NCI-H345 treated with DMSO at 0.1 percent for 48 hours (cell line): ENCODE results near the gene JAM3.

Experiments used
- DNase-seq: peaks from one replicate; lab custom pipeline; 2025; ENCODE audit not compliant: unreplicated experiment; lab: John Stamatoyannopoulos, UW

Gene JAM3

DNA sequence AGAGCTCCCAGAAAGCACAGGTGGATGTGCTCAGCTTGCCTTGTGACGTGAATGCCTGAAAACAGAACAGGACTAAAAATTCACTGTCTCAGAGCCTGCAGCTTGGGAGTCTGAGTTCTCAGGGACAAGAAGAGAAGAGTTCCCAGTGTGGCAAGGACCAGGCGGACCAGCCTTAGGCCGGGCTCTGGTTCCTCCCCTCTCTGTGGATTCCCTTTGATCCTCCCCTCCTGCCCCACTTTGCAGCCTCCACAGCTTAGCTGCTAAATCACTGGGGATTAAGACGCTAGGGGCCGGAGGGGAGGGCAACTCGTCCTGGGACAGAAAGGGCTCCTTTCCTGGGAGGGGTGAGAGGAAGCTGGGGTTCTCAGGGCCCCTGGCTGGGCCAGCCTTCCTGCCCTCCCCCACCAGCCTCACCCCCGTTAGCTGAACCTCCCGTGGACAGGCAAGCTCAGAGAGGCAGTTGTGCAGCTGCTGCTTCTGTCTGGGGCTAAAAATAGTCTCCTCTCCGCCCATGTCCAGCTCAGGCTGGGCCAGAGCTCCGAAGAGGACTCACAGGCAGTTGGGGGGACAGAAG is 29.9 kb upstream of the JAM3 start:
- no peak for DNase-seq

DNA sequence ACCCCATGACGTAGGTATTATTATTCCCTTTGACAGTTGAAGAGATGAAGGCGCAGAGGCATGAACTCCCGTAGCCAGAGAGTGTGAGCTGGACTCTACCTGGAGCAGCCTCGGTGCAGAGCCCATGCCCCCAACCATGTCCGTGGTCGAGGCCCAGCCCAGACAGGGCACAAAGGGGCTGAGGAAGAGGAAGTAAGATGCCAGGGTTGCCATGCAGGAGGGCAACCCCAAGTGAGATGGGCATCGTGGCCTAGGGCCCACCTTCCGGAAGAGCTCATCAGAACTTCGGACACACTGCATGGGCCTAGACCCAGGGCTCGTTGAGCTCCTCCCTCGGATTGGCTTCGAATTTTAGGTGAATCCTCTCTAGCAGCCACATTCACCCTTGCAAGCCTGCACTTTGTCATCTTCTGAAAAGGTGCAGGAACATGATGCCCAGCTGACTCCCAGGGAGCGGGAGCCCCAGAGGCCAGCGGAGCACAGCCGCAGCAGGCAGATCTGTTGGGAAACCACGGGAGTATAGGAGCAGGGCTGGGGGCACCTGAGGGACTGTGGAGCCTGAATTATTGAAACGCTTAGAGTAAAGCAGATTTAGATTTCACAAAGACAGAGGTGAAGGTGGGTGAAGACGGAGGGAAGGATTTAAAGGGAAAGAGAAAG is 29.0 kb upstream of the JAM3 start:
- DNase-seq: no peak

DNA sequence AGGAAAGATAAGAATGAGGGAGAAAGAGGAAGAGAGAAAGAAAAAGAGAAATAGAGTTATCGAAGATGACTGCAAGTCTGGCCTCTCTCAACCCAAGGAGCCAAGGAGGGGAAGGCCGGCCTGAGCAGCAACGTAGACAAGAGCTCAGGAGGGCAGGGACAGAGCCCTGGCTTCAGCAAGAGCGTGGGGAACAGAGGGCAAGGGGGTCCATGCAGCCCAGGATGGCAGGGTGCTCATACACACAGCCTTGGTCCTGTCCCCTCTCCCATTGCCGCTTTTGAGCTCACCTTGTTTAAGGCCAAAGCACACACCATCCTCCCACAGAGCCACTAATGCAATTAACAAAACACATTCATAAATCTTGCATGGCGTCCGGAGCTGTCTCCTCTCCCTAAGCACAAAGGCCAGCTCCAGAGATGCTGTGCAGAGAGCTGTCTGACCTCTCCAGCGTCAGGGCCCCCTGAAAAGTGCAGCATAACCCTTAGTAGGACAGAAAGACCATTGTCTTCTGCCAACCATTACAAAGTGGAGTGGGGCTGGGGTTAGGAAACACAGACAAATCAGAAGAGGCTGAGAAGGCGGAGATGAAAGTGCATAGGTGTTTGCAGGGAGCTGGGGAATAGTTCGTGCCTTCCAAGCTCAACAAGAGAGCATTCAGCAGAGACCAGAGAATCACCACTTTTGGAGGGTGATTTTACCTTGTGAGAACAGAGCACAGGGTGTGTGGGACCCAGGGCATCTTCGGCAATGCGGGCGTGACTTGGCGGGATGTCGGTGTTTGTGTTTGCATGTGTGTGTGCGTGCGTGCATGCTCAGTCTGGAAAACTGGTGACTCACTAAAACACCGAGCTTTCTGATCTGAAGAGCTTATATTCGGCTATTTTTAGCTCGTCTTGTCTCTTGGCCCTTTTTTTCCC is 28.2 kb upstream of the JAM3 start:
- DNase-seq: no peak

DNA sequence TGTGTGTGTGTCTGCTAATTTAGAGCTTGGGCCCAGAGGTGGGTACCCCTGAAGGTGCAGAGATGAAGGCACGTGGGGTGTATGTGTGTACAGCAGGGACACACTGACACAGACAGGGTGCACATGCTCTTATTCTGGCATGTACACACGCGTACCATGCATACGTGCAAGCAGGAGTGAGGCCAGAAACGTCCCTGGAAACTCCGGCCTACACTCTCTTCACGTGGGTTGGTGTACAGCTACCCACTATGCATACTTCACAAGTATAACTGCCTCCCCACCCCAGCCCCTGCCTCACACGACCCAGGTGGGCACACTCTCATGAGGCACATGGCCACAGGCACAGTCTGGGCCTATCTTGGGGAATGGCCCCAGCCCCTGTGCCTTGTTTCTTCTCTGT is 27.5 kb upstream of the JAM3 start:
- DNase-seq: no peak

DNA sequence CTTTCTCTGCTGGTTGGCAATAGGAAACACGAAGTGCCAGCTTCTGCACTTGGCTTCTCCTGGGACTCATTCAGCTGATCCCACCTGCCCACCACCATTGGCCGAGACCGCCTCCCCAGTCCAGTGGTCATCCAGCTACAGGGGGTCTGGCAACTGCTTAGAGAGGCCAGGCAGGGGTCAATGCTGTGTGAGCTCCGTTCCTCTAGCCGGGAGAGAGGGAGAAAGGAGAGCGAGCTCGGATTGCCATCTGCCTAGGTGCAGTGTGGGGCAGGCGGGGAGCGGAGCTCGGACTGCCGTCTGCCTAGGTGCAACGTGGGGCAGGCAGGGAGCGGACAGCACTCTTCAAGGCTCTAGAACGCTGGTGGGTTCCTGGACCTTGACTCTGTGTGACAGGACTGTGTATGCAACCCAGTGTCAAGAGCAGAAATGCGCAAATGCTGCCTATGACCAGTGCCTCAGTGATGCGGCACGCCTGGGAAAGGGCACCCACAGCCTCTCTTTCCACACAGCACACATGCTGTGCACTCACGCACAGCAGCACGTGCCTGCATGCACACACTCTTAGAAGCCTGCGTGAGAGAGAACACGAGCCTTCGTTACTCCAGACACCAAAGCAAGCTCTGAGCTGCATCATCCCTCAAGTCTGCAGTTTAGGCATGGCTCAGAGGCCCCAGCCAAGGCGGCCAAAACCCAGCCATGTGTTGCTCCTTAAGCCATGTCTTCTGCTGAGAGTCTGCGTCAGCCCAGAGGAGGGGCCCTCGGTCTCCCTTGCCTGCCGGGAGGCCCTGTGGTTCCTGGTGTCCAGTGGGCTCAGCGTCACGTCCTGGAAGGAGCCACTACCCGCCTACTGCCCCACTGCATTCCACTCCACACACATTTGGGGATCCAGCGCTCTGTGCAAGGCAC is 26.8 kb upstream of the JAM3 start:
- DNase-seq: no peak

DNA sequence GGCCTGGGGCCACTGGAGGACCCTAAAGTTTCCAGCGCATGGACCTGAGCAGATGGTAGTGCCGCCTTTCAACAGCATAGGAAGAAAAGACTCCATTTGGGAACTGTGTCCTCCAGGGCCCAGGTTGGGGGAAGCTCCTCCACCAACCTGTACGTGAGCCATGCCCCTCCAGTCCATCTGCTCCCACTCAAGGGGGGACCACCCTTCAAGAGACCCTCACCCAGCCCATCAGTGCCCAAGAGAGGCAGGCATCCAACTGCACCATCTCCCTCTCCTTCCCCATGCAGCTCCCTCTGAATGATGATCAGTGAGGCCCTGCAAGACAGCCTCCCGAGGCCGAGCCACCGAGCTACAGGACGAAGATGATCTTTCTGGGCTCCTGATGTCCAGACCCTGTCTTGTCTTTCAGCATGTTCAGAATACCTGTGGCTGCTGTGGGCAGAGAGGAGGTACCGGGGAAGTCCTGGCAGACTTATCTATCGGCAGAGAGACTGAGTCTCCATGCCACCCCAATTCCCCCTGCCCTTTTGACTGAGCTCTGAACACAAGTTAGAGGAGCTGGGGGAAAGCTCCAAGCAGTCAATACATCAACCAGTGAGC is 25.0 kb upstream of the JAM3 start:
- DNase-seq: no peak

DNA sequence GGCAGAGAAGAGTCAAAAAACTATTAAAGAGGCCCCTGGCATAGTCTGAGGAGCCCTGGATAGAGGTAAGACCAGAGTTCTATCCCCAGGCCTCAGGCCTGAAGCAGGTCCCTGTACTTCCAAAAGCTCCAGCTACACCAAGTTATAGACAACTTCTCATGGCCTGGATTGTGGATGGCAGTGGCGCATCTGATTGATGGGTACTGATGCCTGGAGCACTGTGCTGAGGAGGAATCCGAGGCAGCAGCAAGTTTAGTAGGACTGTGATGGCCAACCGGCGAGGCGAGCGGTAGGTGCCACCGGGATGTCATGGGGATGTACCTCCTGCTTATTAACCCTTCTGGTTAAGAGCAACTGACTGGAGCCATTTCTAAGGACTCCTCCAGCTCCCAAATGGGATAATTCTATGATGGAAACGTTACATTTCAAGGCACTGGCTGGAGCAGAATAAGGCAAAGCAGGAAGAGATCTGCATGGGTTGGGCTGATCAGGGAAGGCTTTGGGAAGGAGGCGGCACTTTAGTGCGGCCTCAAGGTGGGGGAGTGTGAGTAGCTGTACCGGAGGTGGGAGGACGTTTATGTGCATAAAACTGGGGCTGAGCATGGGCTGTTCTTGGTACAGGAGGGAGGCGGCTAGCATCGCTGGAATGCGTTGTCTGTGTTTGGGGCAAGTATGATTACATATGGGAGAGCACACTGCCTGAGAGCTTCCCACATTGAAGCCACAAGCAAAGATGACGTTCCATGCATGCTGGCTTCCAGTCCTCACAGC is 24.2 kb upstream of the JAM3 start:
- no peak for DNase-seq

DNA sequence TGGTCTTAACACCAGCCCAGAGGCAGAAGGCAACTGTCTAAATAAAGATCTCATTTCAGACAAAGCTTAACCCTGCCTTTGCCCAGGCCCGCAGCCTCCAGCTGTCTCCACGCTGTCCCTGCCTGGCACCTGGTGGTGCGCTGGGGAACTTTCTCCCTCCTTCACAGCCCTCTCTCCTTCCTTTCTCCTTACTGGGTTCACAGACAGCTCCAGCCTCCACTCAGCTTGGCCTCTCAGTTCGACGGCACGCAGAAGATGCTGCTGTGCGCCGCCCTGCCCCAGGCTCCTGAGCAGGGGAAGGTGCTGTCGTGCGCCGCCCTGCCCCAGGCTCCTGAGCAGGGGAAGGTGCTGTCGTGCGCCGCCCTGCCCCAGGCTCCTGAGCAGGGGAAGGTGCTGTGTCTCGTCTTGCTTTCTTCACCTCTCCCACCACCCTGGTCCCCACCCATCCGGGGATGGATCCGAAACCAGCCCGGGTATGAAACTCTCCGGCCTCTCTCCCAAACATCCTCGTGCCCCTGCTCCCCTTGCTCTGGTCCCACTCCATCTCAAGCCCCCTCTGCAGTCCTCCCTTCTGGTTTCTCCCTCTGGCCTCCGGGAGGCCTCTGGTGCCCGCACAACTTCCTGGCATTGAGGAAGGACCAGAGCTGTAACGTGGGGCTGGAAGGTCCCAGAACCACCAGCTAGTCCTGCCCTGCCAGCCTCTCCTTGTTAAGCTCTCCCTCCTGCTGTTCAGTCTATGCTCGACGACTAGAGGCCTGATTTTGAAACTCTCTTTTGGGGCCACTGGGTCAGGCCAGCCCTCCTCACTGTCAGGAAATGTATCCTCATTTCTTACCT is 22.9 kb upstream of the JAM3 start:
- peak; percentile 26 for DNase-seq

DNA sequence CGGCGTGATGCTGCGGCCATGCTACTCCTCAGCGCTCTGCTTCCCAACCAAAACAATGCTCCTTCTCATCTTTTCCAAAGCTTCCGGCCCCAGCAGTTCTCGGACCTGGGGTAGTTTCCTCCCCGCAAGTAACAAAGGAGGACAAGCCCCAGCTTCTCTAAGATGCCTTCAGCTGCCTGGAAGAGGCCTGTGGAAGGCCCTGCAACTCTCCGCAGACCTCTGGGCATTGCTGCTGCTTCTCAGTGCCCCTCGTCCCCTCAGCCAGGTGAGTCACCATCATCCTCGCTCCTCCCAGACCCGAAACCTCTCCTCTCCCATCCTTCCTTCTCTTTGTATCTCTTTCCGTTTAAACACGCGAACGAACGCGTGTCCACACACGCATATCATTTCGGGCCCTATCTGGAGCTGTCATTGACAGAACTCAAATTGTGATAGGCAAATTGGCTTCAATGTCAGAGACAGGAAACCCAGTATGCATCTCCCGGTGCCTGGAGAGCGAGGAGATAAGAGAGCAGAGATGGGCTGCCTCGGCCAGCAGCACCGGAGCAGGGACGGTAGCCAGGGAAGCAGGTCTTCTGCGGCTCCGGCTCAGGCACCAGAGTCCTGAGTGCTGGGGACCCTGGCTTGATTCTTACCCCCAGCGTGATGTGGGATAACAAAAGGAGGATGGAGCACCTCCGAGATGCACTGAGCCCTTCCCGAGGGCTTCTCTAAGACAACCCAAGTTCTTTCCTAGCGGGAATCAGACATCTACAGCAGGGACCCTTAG is 22.0 kb upstream of the JAM3 start:
- DNase-seq: no peak

DNA sequence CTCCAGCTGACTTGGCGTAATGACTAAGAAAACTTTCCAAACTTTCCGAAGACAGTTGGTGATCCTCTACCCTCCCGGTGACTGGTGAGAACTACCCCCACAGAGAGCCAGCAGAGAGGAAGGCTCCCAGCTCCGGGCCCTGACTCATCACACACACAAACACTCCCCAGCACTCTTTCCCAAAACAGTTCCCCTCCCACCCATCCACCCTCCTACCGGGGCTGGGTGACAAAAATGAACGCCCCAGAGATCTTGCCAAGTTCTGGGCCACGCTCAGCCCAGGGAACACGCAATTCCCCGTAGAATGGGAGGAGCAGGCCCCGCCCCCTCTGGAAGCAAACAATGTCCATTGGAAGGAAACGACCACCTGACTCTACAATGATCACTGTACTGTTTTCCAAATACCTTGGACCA is 21.3 kb upstream of the JAM3 start:
- DNase-seq: no peak

DNA sequence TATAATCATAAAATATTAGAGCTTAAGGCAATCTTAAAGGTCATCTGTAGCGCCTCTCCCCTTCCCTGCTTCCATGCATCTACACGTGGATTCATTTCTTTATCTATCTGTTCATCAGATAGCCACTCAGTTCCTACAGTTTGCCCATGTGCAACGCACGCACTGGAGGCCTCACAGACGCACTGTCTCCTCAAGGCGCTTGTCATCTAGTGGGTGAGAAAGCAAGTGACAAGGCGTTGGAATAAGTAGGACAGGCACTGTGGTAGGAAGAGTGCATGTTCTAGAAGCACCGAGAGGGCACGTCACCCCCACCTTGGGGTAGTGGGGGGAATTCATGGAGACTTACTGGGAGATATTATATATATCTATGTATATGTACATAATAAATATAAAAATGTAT is 20.8 kb upstream of the JAM3 start:
- no peak for DNase-seq

DNA sequence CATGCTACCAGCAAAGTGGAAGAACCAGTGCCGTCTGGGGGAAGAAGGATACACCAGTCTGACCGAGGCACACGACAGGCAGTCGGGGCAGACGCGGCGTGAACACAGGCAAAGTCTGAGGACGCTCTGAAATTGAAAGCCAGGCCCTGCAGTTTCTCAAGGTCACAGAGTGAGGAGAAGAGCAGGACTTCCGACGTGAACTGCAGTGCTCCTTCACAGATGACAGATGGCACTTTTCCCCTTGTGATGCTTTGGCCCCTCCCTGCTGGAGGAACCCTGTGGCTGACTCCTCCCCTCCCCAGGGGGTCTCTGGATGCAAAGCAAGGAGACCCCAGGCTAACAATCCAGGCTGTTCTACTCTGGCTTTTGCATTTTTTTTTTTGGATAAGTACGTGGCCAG is 19.6 kb upstream of the JAM3 start:
- peak; percentile 78 for DNase-seq

DNA sequence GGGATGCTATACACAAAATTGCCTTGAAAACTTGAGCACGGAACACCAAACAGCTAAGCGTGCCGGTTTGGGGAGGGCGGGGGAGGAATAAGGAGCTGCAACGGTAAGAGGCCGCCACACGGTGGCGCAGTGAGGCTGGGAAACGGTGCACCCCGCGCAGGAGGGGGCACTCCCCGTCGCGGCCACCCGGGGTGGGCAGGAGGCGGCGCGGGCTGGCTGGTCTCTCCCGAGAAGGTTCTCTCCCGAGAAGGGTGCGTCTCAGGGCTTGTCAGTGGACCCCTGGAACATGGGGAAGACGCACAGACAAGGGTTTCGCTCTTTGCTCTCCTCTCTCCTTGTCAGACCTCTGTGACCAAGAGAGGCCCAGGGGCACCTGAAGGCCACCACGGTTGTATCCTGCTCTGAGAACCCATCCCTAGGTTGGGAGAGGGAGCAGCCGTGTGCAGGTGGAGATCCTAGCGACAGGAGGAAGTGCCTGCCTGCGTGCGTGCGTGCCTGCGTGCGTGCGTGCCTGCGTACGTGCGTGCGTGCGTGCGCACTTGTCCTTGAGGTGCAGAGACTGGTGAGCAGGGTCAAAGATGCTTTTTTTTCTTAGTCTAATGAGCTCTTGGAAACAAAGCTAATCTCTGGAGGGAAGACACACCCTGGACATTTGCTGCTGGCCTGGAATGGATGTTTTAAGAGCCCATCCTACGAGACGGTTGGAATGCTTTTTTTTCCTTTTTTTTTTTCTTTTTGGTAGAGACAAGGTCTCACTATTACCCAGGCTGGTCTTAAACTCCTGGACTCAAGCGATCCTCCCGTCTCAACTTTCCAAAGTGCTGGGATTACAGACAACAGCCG is 18.1 kb upstream of the JAM3 start:
- peak; percentile 75 for DNase-seq

DNA sequence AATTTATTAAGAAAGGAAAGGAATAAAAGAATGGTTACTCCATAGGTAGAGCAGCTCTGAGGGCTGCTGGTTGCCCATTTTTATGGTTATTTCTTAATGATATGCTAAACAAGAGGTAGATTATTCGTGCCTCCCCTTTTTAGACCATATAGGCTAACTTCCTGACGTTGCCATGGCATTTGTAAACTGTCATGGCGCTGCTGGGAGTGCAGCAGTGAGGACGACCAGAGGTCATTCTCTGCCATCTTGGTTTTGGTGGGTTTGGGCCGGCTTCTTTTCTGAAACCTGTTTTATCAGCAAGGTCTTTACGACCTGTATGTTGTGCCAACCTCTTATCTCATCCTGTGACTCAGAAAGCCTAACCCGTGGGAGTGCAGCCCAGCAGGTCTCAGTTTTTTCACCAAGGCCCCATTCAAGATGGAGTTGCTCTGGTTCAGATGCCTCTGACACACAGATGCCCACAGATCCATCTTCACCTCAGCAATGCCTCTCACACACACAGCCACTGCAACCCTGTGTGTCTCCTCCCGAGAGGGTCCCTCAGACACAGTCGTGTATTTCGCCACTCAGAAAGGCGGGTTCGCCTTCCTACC is 16.4 kb upstream of the JAM3 start:
- no peak for DNase-seq

DNA sequence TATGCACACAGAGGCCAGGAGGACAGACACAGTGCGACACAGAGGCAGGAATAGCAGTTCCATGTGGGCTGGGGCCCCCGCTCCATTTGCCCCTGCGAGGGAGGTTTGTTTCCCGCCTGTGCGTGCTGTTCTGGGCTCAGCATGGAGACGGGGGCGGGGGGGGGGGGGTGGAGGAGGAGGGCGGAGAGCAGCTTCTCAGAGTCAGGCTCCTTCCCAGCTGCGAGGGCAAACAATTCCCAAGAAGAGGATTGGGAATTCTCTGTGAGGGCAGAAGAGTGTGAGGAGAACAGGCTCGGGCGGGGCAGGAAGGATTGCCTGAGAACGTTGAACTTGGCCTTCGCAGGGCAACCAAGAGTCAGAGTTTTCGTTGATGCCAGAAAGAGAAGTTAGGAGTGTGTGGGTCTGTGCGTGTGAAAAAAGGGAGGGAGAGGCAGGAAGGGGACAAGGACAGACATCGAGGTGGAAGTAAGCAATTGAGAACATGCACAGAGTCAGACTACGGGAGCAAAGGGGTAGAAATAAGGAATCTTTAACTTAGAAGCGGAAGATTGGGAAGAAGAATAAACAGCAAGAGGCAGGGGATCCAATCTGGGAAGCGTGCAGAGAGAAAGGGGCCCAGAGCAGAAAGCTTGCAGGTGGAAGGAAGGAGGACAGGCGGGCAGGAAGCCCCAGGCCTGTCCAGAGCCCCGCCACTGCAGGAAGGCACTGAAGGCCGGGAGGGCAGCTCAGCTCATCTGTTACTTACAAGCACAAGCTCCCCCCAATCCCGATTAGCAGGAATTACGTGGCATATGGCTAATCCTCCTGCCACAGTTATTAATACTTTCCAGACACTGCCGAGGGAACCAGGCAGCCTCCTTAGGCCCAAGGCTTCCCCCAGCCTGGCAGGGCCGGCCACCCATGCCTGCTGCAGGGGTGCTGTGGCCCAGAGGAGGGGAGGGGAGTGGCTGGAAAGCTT is 15.6 kb upstream of the JAM3 start:
- DNase-seq: no peak

DNA sequence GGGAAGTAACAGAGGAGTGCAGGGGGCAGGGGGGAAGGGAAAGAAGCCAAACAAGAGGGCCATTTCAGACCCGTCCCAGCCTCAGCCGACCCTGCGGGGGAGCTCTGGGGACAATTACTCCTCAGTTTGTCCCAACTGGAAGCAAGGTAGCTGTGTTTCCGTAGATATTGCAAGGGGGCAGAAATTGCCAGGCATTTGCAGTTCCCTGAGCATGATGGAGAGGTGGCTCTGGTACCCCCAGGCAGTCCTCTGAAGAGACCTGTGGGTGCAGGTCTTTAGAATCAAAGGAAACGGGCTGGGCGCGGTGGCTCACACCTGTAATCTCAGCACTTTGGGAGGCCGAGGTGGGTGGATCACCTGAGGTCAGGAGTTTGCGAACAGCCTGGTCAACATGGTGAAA is 13.8 kb upstream of the JAM3 start:
- no peak for DNase-seq
